Stimulated activated CD8-positive, alpha-beta memory T cell treated with anti-CD3 and anti-CD28 coated beads, Interleukin-12 subunit alpha, Interleukin-12 subunit beta, amount 100 ng/mL, for 1 hour (primary cell): ENCODE measurements around the gene RHOJ.
"Not testable (repeated sequence)": the region's sequence is repeated elsewhere in the genome, so short reads cannot be mapped to it uniquely, and the experiment has no call there.

Experiments
- DNase-seq: peaks from one replicate; pipeline ENCODE4 v3.0.0-alpha.2; 2020; ENCODE audit warnings: low read depth

Gene RHOJ

GRCh38 chr14:63268771-63269170, 64.5 kb downstream of the RHOJ start:
- DNase-seq, result no peak

- DNase-seq, result no peak
Measured at GRCh38 chr14:63269561-63270225, 65.5 kb downstream of the RHOJ start.

GRCh38 chr14:63273129-63273528, 68.9 kb downstream of the RHOJ start:
- no peak for DNase-seq

- no peak for DNase-seq
Measured at GRCh38 chr14:63273717-63274655, 69.7 kb downstream of the RHOJ start.

GRCh38 chr14:63275611-63276010, 71.4 kb downstream of the RHOJ start:
- DNase-seq, result no peak

GRCh38 chr14:63276016-63276415, 71.8 kb downstream of the RHOJ start:
- no peak for DNase-seq

GRCh38 chr14:63276492-63277342, 72.5 kb downstream of the RHOJ start:
- no peak for DNase-seq

- no peak for DNase-seq
Measured at GRCh38 chr14:63277591-63278183, 73.4 kb downstream of the RHOJ start.

- DNase-seq, result not testable (repeated sequence)
Measured at GRCh38 chr14:63279933-63280332, 75.7 kb downstream of the RHOJ start.

- DNase-seq, result no peak
Measured at GRCh38 chr14:63282997-63283883, 79.0 kb downstream of the RHOJ start.

GRCh38 chr14:63283884-63284248, 79.6 kb downstream of the RHOJ start:
- no peak for DNase-seq

- no peak for DNase-seq
Measured at GRCh38 chr14:63286071-63286470, 81.8 kb downstream of the RHOJ start.

GRCh38 chr14:63287666-63288483, 83.6 kb downstream of the RHOJ start:
- no peak for DNase-seq

- DNase-seq, result no peak
Measured at GRCh38 chr14:63288853-63289252, 84.6 kb downstream of the RHOJ start.

- no peak for DNase-seq
Measured at GRCh38 chr14:63290741-63291430, 86.6 kb downstream of the RHOJ start.

GRCh38 chr14:63292805-63293204, 88.6 kb downstream of the RHOJ start:
- no peak for DNase-seq

- no peak for DNase-seq
Measured at GRCh38 chr14:63295231-63295685, 91.0 kb downstream of the RHOJ start.

GRCh38 chr14:63296060-63296563, 91.9 kb downstream of the RHOJ start:
- no peak for DNase-seq

- DNase-seq, result no peak
Measured at GRCh38 chr14:63297372-63298063, 93.3 kb downstream of the RHOJ start.
